Hepatocyte (in vitro differentiated cells): ENCODE measurements around the gene WRNIP1. TPM values are rescaled to one million over a fixed set of nuclear protein-coding genes. Genes with fewer than 3 reads are reported as not detected.

Source experiments
- DNase-seq: peaks from one replicate; pipeline ENCODE4 v3.0.0-alpha.2; 2016; ENCODE audit warnings: low spot score
- H2AFZ ChIP-seq: fragments of 200-600 bp; sonication (generic); 2 replicates; pipeline ENCODE4 v1.6.0; 2016; ENCODE audit warnings: antibody characterized with exemption, mild to moderate bottlenecking
- H3K27ac ChIP-seq: fragments of 200-600 bp; sonication (generic); 2 replicates; pipeline ENCODE4 v1.5.1; 2016; ENCODE audit warnings: mild to moderate bottlenecking
- H3K27me3 ChIP-seq: fragments of 200-600 bp; sonication (generic); 2 replicates; pipeline ENCODE4 v1.6.1; 2016
- H3K36me3 ChIP-seq: fragments of 200-600 bp; sonication (generic); replicated peaks from 2 replicates; pipeline ENCODE4 v1.5.1; 2016; ENCODE audit warnings: low read depth; ENCODE audit not compliant: insufficient read depth
- H3K4me1 ChIP-seq: fragments of 200-600 bp; sonication (generic); 2 replicates; pipeline ENCODE4 v1.5.1; 2016; ENCODE audit warnings: mild to moderate bottlenecking, moderate library complexity; ENCODE audit not compliant: insufficient read depth
- H3K4me2 ChIP-seq: fragments of 200-600 bp; sonication (generic); 2 replicates; pipeline ENCODE4 v1.6.0; 2016
- H3K4me3 ChIP-seq: fragments of 200-600 bp; sonication (generic); 2 replicates; pipeline ENCODE4 v1.5.1; 2016; ENCODE audit warnings: mild to moderate bottlenecking
- H3K79me2 ChIP-seq: fragments of 200-600 bp; sonication (generic); 2 replicates; pipeline ENCODE4 v1.6.0; 2017; ENCODE audit warnings: mild to moderate bottlenecking
- H3K9me2 ChIP-seq: fragments of 200-600 bp; sonication (generic); replicated peaks from 2 replicates; pipeline ENCODE4 v1.6.0; 2017; ENCODE audit warnings: mild to moderate bottlenecking; ENCODE audit not compliant: insufficient read depth
- H3K9me3 ChIP-seq: fragments of 200-600 bp; sonication (generic); 2 replicates; pipeline ENCODE4 v1.5.1; 2016; ENCODE audit warnings: low read depth, mild to moderate bottlenecking
- H4K20me1 ChIP-seq: fragments of 200-600 bp; sonication (generic); 2 replicates; pipeline ENCODE4 v1.6.0; 2016; ENCODE audit warnings: mild to moderate bottlenecking; ENCODE audit not compliant: insufficient read depth, poor library complexity, severe bottlenecking
- EZH2 ChIP-seq: fragments of 200-600 bp; sonication (generic); IDR thresholded peaks from 2 replicates; pipeline ENCODE4 v1.6.1; 2016; ENCODE audit warnings: antibody characterized with exemption, mild to moderate bottlenecking, borderline replicate concordance
- EZH2phosphoT487 ChIP-seq: fragments of 200-600 bp; sonication (generic); IDR thresholded peaks from one replicate; pipeline ENCODE4 v1.6.1; 2018; ENCODE audit warnings: antibody characterized with exemption, mild to moderate bottlenecking, low read depth, moderate library complexity; ENCODE audit not compliant: unreplicated experiment, severe bottlenecking
- WGBS: methylation state at CpG from one replicate; pipeline ENCODE4 v1.1.6; 2016; ENCODE audit warnings: low lambda C conversion rate; ENCODE audit errors: missing lambda C conversion rate; 5-methylcytosine and 5-hydroxymethylcytosine counted together
- polyA plus RNA-seq: library from polyadenylated mRNA; unstranded; fragments of >200 nt; fragmentation: Nextera tagmentation; extraction: Ambion mirVana; gene quantifications from 2 replicates; pipeline ENCODE4 v1.2.1, GENCODE V29; 2016
- total RNA-seq: library from RNA; depleted of rRNA; stranded (reverse); fragments of >200 nt; gene quantifications from 2 replicates; pipeline ENCODE4 v1.2.3, GENCODE V29; 2014
- TF ChIP-seq, protein P1 (sequence below): fragments of 200-600 bp; sonication (generic); IDR thresholded peaks from 2 replicates; pipeline ENCODE4 v1.5.1; 2016; ENCODE audit warnings: antibody characterized with exemption, mild to moderate bottlenecking; ENCODE audit not compliant: poor library complexity

WRNIP1 gene
- total and polyA plus RNA-seq, 2 experiments from 2014 or later, result 47.6 to 54.6 TPM

DNA sequence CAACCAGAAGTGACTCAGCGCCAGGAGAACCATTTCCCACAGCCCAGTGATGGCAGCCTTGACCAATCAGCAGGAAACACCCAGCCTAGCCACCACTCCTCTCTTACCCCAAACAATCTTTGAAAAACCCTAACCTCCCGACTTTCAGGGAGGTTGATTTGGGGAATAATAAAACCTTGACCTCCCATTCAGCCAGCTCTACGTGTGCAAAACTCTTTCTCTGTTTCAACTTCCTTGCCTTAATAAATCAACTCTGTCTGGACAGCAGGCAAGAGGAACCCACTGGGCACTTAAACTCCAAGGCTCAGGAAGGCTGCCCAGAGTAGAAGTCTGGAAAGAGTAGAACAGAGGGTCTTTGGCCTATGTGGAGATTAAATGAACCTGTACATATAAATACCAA is 41.5 kb downstream of the WRNIP1 start:
- H3K4me3 ChIP-seq, result no peak overlapping the region

DNA sequence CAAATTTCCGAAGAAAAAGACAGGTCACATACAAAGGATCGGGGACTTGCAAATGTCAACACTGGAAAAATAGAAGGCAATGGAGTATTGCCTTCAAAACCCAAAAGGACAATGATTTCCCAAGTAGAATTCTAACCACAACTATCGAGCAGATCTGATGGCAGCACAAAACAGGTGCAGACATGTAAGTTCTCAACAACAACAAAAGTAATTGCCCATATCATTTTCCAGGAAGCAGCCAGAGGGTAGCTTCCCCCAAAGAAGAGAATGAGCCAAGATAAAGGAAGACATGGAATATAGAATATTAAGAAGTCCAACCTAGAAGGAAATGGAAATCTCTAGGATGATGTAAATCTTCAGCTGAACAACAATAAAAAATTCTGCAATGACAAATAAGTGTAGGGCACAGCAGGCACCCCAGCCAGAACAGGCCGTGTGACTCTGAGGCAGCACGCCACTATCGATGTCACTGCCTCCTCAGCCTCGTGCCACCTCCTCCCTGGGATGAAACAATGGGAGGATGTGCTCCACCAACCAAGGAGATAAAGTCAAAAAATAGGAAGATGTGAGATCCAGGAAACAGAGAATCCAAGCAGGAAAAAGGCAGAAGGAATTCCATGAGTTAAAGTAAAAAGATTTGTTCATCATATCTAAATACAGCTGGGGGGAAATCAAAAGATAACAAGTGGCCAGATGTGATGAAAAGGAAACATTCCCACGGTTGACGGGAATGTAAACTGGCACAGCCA is 42.3 kb downstream of the WRNIP1 start:
- Histone ChIP-seq H3K9me2 (no peaks in the 10 kb centered on the region), H2AFZ (no peak overlapping the region), H3K27me3 (no peaks in the 10 kb centered on the region), H3K27ac (no peak overlapping the region), H4K20me1 (no peaks in the 10 kb centered on the region), H3K4me2 (no peak overlapping the region), H3K4me1 (peaks cover 14% of the 10 kb centered on the region), H3K36me3 (no peaks in the 10 kb centered on the region), H3K9me3 (no peaks in the 10 kb centered on the region), H3K4me3 (no peak overlapping the region), H3K79me2 (no peaks in the 10 kb centered on the region)
- TF ChIP-seq EZH2, result no peak
- no peak for TF ChIP-seq EZH2phosphoT487
- TF ChIP-seq, protein P1, sequence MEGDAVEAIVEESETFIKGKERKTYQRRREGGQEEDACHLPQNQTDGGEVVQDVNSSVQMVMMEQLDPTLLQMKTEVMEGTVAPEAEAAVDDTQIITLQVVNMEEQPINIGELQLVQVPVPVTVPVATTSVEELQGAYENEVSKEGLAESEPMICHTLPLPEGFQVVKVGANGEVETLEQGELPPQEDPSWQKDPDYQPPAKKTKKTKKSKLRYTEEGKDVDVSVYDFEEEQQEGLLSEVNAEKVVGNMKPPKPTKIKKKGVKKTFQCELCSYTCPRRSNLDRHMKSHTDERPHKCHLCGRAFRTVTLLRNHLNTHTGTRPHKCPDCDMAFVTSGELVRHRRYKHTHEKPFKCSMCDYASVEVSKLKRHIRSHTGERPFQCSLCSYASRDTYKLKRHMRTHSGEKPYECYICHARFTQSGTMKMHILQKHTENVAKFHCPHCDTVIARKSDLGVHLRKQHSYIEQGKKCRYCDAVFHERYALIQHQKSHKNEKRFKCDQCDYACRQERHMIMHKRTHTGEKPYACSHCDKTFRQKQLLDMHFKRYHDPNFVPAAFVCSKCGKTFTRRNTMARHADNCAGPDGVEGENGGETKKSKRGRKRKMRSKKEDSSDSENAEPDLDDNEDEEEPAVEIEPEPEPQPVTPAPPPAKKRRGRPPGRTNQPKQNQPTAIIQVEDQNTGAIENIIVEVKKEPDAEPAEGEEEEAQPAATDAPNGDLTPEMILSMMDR, result no peak
- 89% methylated on average over 9 of the region's 9 CpGs for WGBS
- DNase-seq, result no peak

More for the DNA sequence above, 41.5 kb downstream of the WRNIP1 start:
- peaks cover 14% of the 10 kb centered on the region for H3K4me1 ChIP-seq
- H4K20me1 ChIP-seq, result no peaks in the 10 kb centered on the region
- WGBS, result 87% methylated on average over 3 of the region's 3 CpGs
- no peaks in the 10 kb centered on the region for H3K9me3 ChIP-seq
- H3K4me2 ChIP-seq, result no peak overlapping the region
- H3K36me3 ChIP-seq, result no peaks in the 10 kb centered on the region
- TF ChIP-seq EZH2, result no peak
- H3K27me3 ChIP-seq, result no peaks in the 10 kb centered on the region
- no peak overlapping the region for H2AFZ ChIP-seq
- no peaks in the 10 kb centered on the region for H3K79me2 ChIP-seq
- no peak overlapping the region for H3K27ac ChIP-seq
- H3K9me2 ChIP-seq, result no peaks in the 10 kb centered on the region
- no peak for DNase-seq

DNA sequence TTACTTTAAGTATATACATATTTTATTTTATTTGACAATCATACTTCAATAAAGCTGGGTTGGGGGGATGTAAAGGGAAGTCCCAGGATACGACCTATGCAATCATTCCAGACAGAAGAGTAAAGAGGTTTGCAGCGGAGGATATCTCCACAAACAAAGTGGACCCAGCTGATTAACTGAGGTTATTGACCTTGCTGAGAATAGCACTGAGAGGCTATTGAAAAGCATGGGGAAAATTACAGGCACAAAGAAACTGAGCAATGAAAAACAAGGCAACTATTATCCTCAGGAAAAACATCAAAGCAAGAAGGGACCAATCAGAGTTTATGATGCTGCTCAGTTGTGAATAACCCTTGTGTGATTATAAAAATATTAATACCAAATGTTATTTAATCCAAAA is 43.8 kb downstream of the WRNIP1 start:
- H3K4me2 ChIP-seq, result no peak overlapping the region
- H3K27ac ChIP-seq, result peak overlapping the region; percentile 90
- no peaks in the 10 kb centered on the region for H3K27me3 ChIP-seq
- no peak overlapping the region for H3K4me3 ChIP-seq
- no peaks in the 10 kb centered on the region for H3K9me2 ChIP-seq
- H3K4me1 ChIP-seq, result peaks cover 14% of the 10 kb centered on the region
- no peak for DNase-seq
- H3K79me2 ChIP-seq, result no peaks in the 10 kb centered on the region
- H3K36me3 ChIP-seq, result no peaks in the 10 kb centered on the region
- no peaks in the 10 kb centered on the region for H4K20me1 ChIP-seq
- 66% methylated on average over 2 of the region's 2 CpGs for WGBS
- H3K9me3 ChIP-seq, result no peaks in the 10 kb centered on the region
- no peak for TF ChIP-seq EZH2
- TF ChIP-seq, protein P1, result no peak
- no peak for TF ChIP-seq EZH2phosphoT487
- no peak overlapping the region for H2AFZ ChIP-seq

DNA sequence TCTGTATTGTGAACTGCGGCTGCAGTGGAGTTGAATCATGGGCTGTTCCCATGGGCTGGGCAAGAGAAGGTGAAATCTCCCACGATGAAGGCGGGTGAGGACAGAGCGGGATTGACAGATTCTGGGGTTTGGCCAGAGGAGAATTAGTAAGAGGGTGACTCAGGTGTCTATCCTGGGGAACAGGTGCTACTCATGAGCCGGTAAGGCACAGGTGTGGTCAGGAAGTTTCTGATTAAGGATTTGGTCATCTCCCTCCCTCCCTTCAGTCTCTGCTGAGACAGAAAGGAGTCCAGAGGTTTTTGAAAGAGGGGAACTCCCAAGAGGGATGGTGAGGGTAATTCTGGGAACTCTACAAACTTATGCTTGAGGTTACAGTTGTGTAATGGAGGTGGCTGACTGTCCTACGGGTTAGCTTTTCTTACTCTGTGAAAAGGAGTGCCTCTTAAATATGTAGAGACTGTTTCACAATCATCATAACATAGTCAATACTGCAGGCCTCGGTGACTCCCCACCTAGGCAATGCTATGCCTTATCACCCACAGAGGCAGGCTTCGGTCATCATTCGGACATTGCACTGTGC is 45.0 kb downstream of the WRNIP1 start:
- peak overlapping the region; percentile 39 for H3K4me2 ChIP-seq
- no peak overlapping the region for H3K4me3 ChIP-seq
- H3K79me2 ChIP-seq, result no peaks in the 10 kb centered on the region
- H4K20me1 ChIP-seq, result no peaks in the 10 kb centered on the region
- peaks cover 14% of the 10 kb centered on the region for H3K4me1 ChIP-seq
- no peaks in the 10 kb centered on the region for H3K36me3 ChIP-seq
- WGBS, result 83% methylated on average over 9 of the region's 9 CpGs
- peak; percentile 62 for DNase-seq
- H3K9me2 ChIP-seq, result no peaks in the 10 kb centered on the region
- no peaks in the 10 kb centered on the region for H3K27me3 ChIP-seq
- TF ChIP-seq, protein P1, result no peak
- TF ChIP-seq EZH2phosphoT487 (no peak), EZH2 (no peak)
- H3K27ac ChIP-seq, result peak overlapping the region; percentile 90
- H3K9me3 ChIP-seq, result no peaks in the 10 kb centered on the region
- no peak overlapping the region for H2AFZ ChIP-seq
